Adrenal gland (tissue), 19 donors: ENCODE results near the gene BCLAF1. TPM values are rescaled to one million over a fixed set of nuclear protein-coding genes. Genes with fewer than 3 reads are reported as not detected.
A peak's percentile ranks its signal among the peaks of the same experiment; 100 is the strongest.

Source experiments
- DNase-seq, 7 donors: peaks; one replicate each; pipeline ENCODE4 v3.0.0-alpha.2; 2019 to 2020
- H3K27ac ChIP-seq, 5 donors: fragments of 200-600 bp; sonication (generic) in 4 of 5; 1 replicate in 3 of 5; 2 replicates in 2 of 5; pipeline versions ENCODE4 v1.5.1 to v1.8.0; 2016 to 2020; ENCODE audit warnings: mild to moderate bottlenecking in 1 of 5
- H3K27me3 ChIP-seq: fragments of 200-600 bp; 2 replicates; pipeline ENCODE4 v1.8.0; 2021
- H3K36me3 ChIP-seq, 2 donors: fragments of 200-600 bp; replicated peaks in 1 of 2; 1 replicate in 1 of 2; 2 replicates in 1 of 2; pipeline versions ENCODE4 v1.5.1 to v1.8.0; 2018 to 2022
- H3K4me1 ChIP-seq, 2 donors: fragments of 200-600 bp; replicated peaks in 1 of 2; 1 replicate in 1 of 2; 2 replicates in 1 of 2; pipeline versions ENCODE4 v1.5.1 to v1.8.0; 2018 to 2021
- H3K4me3 ChIP-seq, 4 donors: fragments of 200-600 bp; sonication (generic) in 3 of 4; one replicate each; pipeline ENCODE4 v1.5.1; 2016 to 2018
- H3K9me3 ChIP-seq, 3 donors: fragments of 200-600 bp; sonication (generic) in 1 of 3; replicated peaks in 1 of 3; 1 replicate in 2 of 3; 2 replicates in 1 of 3; pipeline versions ENCODE4 v1.5.1 to v1.8.0; 2016 to 2021
- POLR2A ChIP-seq, 2 donors: fragments of 450-650 bp; IDR thresholded peaks; one replicate each; pipeline ENCODE4 v1.6.1; 2017; ENCODE audit warnings: antibody characterized with exemption in 2 of 2, mild to moderate bottlenecking in 2 of 2, moderate library complexity in 1 of 2
- WGBS, 4 donors: extraction: QIAGEN DNeasy Blood & Tissue Kit in 2 of 4; methylation state at CpG; one replicate each; pipeline versions ENCODE4 v1.1.5 to v1.1.7; 2013 to 2017; 5-methylcytosine and 5-hydroxymethylcytosine counted together
- intact Hi-C, 2 donors: fragments of 100-400 bp; cut with DNase I; formaldehyde crosslinking; loops; one replicate each; pipeline versions ENCODE4 v1.14.1 to v1.15.0; 2022 to 2023
- long read RNA-seq, 10 donors: library from polyadenylated mRNA in 3 of 10; unstranded in 2 of 10; stranded (forward) in 1 of 10; transcript quantifications; one replicate each; pipeline ENCODE4 v2.0.0 and lab custom pipeline, GENCODE V29; 2021 to 2026
- polyA plus RNA-seq, 3 donors: library from polyadenylated mRNA; stranded (reverse); fragments of 200-250 nt in 2 of 3; fragments of 350-450 nt in 1 of 3; fragmentation: Illumina TruSeq in 1 of 3; extraction: RNeasy Lipid Tissue Mini Kit (QIAGEN cat#74804) in 1 of 3; gene quantifications; one replicate each; pipeline ENCODE4 v1.2.3, GENCODE V29; 2013 to 2014
- total RNA-seq, 9 donors: library from RNA; depleted of rRNA in 4 of 9; stranded (reverse); fragments of >200 nt in 4 of 9; fragments of 120-200 nt in 1 of 9; fragmentation: NEBNext Ultra II Directional in 1 of 9; extraction: Animal tissue kit (Norgen Biotek cat#: 25700) in 1 of 9; gene quantifications; one replicate each; pipeline versions ENCODE4 v1.1.0 to v1.2.4, GENCODE V29; 2013 to 2023
- TF ChIP-seq, protein P1 (sequence below), 6 experiments: fragments of 450-650 bp in 4 of 6; fragments of 200-600 bp in 2 of 6; sonication (generic) in 1 of 6; IDR thresholded peaks; 1 replicate in 5 of 6; 2 replicates in 1 of 6; pipeline versions ENCODE4 v1.5.1 to v1.8.0; 2016 to 2021; ENCODE audit warnings: antibody characterized with exemption in 6 of 6, mild to moderate bottlenecking in 2 of 6, moderate library complexity in 1 of 6
- donor health status: healthy with polysubstance abuse.
- donor health status: Bipolar disorder and iron deficiency.
- donor health status: DM: yes; HTN: yes; CAD: no.
- donor health status: DM: no; HTN: no; CAD: no.
- donor health status: DM: no; HTN: no; CAD: no.
- donor health status: DM: yes; HTN: yes; CAD: no.

The BCLAF1 gene
- total RNA-seq (100 to 1,000 TPM in 7 of 9 donors, 10 to 100 TPM in 2; 55.7 to 210 (median 115) TPM), polyA plus RNA-seq (100 to 1,000 TPM in 1 of 3 donors, 10 to 100 TPM in 2; 27.7 to 207 (median 40.5) TPM)
- long read RNA-seq, donor 1, transcript BCLAF1-208 (3 exons, 573 nt) = major isoform, 5 of 46 reads
- long read RNA-seq, donor 1, partial matches to known transcripts = 40 of 46 reads
- long read RNA-seq, donor 1, other reads (novel, unspliced or antisense) = 0 of 46 reads
- long read RNA-seq, donor 2, full-length matches to known transcripts = 2 of 43 reads
- long read RNA-seq, donor 2, partial matches to known transcripts = 41 of 43 reads
- long read RNA-seq, donor 2, other reads (novel, unspliced or antisense) = 0 of 43 reads
- long read RNA-seq, donor 3, full-length matches to known transcripts = 1 of 19 reads
- long read RNA-seq, donor 3, partial matches to known transcripts = 18 of 19 reads
- long read RNA-seq, donor 3, other reads (novel, unspliced or antisense) = 0 of 19 reads
- long read RNA-seq, donor 4, full-length matches to known transcripts = 6 of 96 reads
- long read RNA-seq, donor 4, partial matches to known transcripts = 86 of 96 reads
- long read RNA-seq, donor 4, other reads (novel, unspliced or antisense) = 4 of 96 reads
- long read RNA-seq, donor 5, full-length matches to known transcripts = 49 of 70 reads
- long read RNA-seq, donor 5, partial matches to known transcripts = 10 of 70 reads
- long read RNA-seq, donor 5, other reads (novel, unspliced or antisense) = 11 of 70 reads
- long read RNA-seq, donor 6, partial matches to known transcripts = 45 of 51 reads
- long read RNA-seq, donor 6, other reads (novel, unspliced or antisense) = 6 of 51 reads
- long read RNA-seq, donor 7, full-length matches to known transcripts = 3 of 12 reads
- long read RNA-seq, donor 7, partial matches to known transcripts = 9 of 12 reads
- long read RNA-seq, donor 7, other reads (novel, unspliced or antisense) = 0 of 12 reads
- long read RNA-seq, donor 8, full-length matches to known transcripts = 8 of 51 reads
- long read RNA-seq, donor 8, partial matches to known transcripts = 43 of 51 reads
- long read RNA-seq, donor 8, other reads (novel, unspliced or antisense) = 0 of 51 reads
- long read RNA-seq, donor 9, full-length matches to known transcripts = 5 of 45 reads
- long read RNA-seq, donor 9, partial matches to known transcripts = 40 of 45 reads
- long read RNA-seq, donor 9, other reads (novel, unspliced or antisense) = 0 of 45 reads
- long read RNA-seq, donor 10, full-length matches to known transcripts = 3 of 18 reads
- long read RNA-seq, donor 10, partial matches to known transcripts = 15 of 18 reads
- long read RNA-seq, donor 10, other reads (novel, unspliced or antisense) = 0 of 18 reads

DNA sequence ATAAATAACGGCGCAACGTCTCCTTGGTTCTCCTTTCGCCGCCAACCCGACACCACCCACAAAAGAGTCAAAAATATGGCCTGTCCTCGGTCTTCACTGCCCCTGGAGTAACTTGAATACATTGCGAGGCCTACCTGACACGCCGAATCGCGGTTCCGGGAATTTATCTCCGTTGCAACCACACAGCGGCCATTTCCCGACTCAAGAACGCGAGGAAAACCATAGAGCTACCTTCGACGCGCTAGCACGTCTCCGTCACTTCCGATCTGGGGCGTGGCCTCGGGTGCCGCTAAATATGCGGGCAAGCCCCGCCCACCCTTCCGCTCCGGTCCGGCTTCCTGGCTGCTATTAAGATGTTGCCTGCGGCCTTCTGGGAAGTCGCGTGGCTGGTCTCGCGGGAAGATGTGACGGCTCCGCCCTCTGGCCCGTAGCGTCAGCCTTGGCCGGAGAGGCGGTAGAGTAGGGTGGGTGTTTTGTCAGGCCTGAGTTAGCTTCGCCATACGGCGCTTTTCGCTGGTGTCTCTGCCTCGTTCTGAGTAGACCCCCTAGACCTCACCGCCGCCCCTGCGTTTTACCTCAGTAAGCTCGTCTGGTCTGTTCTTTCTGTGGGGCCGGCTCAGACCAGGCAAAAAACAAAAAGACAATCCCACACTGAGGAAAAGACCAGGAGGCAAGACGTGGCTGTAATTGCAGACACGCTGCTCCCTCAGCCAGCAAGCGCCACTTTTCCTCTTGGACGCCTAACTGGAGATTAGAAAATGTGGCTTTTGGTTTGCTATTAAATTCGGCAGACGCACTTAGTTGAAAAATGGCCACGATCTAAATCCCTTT is at the start of gene BCLAF1:
Gene BCLAF1 (minus strand): TSS at position 268 of the 831 bp plus-strand sequence. CDS start 9,980 bp downstream, outside the sequence.
- H3K36me3 ChIP-seq = no peaks in the 10 kb centered on the region
- H3K4me1 ChIP-seq = peaks cover 27 to 47% of the 10 kb centered on the region in 2 donors
- TF ChIP-seq POLR2A (IDR thresholded peaks at IDR 0.05) = peak; percentile 96 to 99
- TF ChIP-seq, protein P1, sequence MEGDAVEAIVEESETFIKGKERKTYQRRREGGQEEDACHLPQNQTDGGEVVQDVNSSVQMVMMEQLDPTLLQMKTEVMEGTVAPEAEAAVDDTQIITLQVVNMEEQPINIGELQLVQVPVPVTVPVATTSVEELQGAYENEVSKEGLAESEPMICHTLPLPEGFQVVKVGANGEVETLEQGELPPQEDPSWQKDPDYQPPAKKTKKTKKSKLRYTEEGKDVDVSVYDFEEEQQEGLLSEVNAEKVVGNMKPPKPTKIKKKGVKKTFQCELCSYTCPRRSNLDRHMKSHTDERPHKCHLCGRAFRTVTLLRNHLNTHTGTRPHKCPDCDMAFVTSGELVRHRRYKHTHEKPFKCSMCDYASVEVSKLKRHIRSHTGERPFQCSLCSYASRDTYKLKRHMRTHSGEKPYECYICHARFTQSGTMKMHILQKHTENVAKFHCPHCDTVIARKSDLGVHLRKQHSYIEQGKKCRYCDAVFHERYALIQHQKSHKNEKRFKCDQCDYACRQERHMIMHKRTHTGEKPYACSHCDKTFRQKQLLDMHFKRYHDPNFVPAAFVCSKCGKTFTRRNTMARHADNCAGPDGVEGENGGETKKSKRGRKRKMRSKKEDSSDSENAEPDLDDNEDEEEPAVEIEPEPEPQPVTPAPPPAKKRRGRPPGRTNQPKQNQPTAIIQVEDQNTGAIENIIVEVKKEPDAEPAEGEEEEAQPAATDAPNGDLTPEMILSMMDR (IDR thresholded peaks at IDR 0.05) = peak in 1 of 6 experiments; percentile 21
- DNase-seq = peak; percentile 99 to 100 (median 100)
- intact Hi-C loops = no loop called here
- H3K9me3 ChIP-seq = no peaks in the 10 kb centered on the region
- 0% methylated on average over 37 to 60 of the region's 60 CpGs for WGBS, 4 donors
- peak within 1 kb of the TSS; percentile 63 to 94 (median 86) for H3K4me3 ChIP-seq
- no peaks in the 10 kb centered on the region for H3K27me3 ChIP-seq
- peak within 1 kb of the TSS; percentile 95 to 100 (median 100) for H3K27ac ChIP-seq

GRCh38 chr6:136338486-136338885 is 48.8 kb upstream of the BCLAF1 start:
- no peak overlapping the region for H3K27ac ChIP-seq
- no peaks in the 10 kb centered on the region for H3K27me3 ChIP-seq
- intact Hi-C loops = no loop called here
- no peak for DNase-seq
- H3K36me3 ChIP-seq = no peaks in the 10 kb centered on the region
- WGBS, 4 donors = 82 to 92% (median 90%) methylated on average over 4 of the region's 4 CpGs
- TF ChIP-seq, protein P1 (IDR thresholded peaks at IDR 0.05) = no peak
- TF ChIP-seq POLR2A (IDR thresholded peaks at IDR 0.05) = no peak
- peaks cover 0 to 15% of the 10 kb centered on the region in 2 donors for H3K4me1 ChIP-seq
- H3K9me3 ChIP-seq = no peaks in the 10 kb centered on the region
- H3K4me3 ChIP-seq = no peak overlapping the region

DNA sequence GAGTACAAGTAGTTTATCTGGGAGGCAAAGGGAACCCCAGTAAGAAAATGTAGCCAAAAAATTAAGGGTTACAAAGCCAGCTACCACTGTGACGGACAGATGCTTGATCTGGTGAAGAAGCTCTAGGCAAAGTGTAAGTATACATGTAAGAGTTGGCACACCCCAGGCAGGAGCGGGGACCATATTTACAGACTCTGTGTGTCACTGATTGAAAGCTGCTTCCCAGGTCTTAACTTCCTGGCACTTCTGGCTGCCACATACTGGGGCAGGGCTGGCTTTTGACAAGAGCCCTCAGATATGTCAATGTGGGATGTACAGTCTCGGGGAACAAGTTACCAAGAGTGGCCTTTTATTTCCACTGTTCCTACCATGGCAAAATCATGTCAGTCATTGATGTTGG is 48.0 kb upstream of the BCLAF1 start:
- intact Hi-C loops = no loop called here
- H3K4me3 ChIP-seq = no peak overlapping the region
- H3K9me3 ChIP-seq = no peaks in the 10 kb centered on the region
- no peaks in the 10 kb centered on the region for H3K27me3 ChIP-seq
- H3K36me3 ChIP-seq = no peaks in the 10 kb centered on the region
- 87 to 96% (median 89%) methylated on average over 3 of the region's 3 CpGs for WGBS, 4 donors
- TF ChIP-seq, protein P1 (IDR thresholded peaks at IDR 0.05) = no peak
- no peak for TF ChIP-seq POLR2A (IDR thresholded peaks at IDR 0.05)
- no peak for DNase-seq
- H3K27ac ChIP-seq = no peak overlapping the region
- peaks cover 0 to 6% of the 10 kb centered on the region in 2 donors for H3K4me1 ChIP-seq
